OCI-LY1 (cell line): ENCODE measurements around the gene DEFB116.

Source experiments
- H2AFZ ChIP-seq: fragments of 200-600 bp; sonication (generic), shearing (Covaris generic); 2 replicates; pipeline ENCODE4 v1.6.0; 2014; ENCODE audit warnings: antibody characterized with exemption, mild to moderate bottlenecking, low read length
- H3F3A ChIP-seq: fragments of 200-600 bp; sonication (generic), shearing (Covaris generic); 2 replicates; pipeline ENCODE4 v1.6.0; 2014; ENCODE audit warnings: mild to moderate bottlenecking, antibody characterized with exemption, low read length, moderate library complexity; ENCODE audit not compliant: insufficient read depth
- H3K27ac ChIP-seq: fragments of 200-600 bp; sonication (generic); 2 replicates; pipeline ENCODE4 v1.5.1; 2014; ENCODE audit warnings: low read length, mixed run types, mild to moderate bottlenecking, low read depth; ENCODE audit not compliant: poor library complexity, severe bottlenecking
- H3K27me3 ChIP-seq: fragments of 200-600 bp; sonication (generic); 2 replicates; pipeline ENCODE4 v1.6.0; 2014; ENCODE audit warnings: antibody characterized with exemption, mild to moderate bottlenecking, low read length, moderate library complexity; ENCODE audit not compliant: insufficient read depth
- H3K36me3 ChIP-seq: fragments of 200-600 bp; sonication (generic); 2 replicates; pipeline ENCODE4 v1.6.1; 2014; ENCODE audit warnings: mild to moderate bottlenecking, antibody characterized with exemption, low read length, moderate library complexity, mixed read lengths; ENCODE audit not compliant: insufficient read depth
- H3K4me1 ChIP-seq: fragments of 200-600 bp; sonication (generic); 2 replicates; pipeline ENCODE4 v1.5.1; 2014; ENCODE audit warnings: mild to moderate bottlenecking, low read length, moderate library complexity; ENCODE audit not compliant: insufficient read depth, severe bottlenecking
- H3K4me2 ChIP-seq: fragments of 200-600 bp; sonication (generic), shearing (Covaris generic); 2 replicates; pipeline ENCODE4 v1.6.1; 2014; ENCODE audit warnings: low read length
- H3K4me3 ChIP-seq: fragments of 200-600 bp; sonication (generic); 2 replicates; pipeline ENCODE4 v1.5.1; 2014; ENCODE audit warnings: low read length, low read depth, mild to moderate bottlenecking, mixed read lengths; ENCODE audit not compliant: poor library complexity, severe bottlenecking
- H3K79me2 ChIP-seq: fragments of 200-600 bp; shearing (Covaris generic); 2 replicates; pipeline ENCODE4 v1.6.1; 2016; ENCODE audit warnings: mixed run types, low read length, mixed read lengths; ENCODE audit not compliant: insufficient read depth
- H3K9ac ChIP-seq: fragments of 200-600 bp; sonication (generic), shearing (Covaris generic); 2 replicates; pipeline ENCODE4 v1.6.1; 2014; ENCODE audit warnings: mild to moderate bottlenecking, low read length, mixed read lengths
- H3K9me2 ChIP-seq: fragments of 200-600 bp; sonication (generic), shearing (Covaris generic); 2 replicates; pipeline ENCODE4 v1.6.1; 2014; ENCODE audit warnings: low read depth, mild to moderate bottlenecking, low read length, mixed read lengths
- H3K9me3 ChIP-seq: fragments of 200-600 bp; shearing (Covaris generic); 2 replicates; pipeline ENCODE4 v1.6.1; 2014; ENCODE audit warnings: low read length, mixed read lengths
- H4K20me1 ChIP-seq: fragments of 200-600 bp; sonication (generic), shearing (Covaris generic); 2 replicates; pipeline ENCODE4 v1.6.0; 2016; ENCODE audit warnings: mild to moderate bottlenecking, low read length; ENCODE audit not compliant: insufficient read depth
- EZH2 ChIP-seq: fragments of 200-600 bp; sonication (generic), shearing (Covaris generic); IDR thresholded peaks from 2 replicates; pipeline ENCODE4 v1.8.0; 2017; ENCODE audit warnings: borderline replicate concordance, mixed run types, mild to moderate bottlenecking, antibody characterized with exemption, low read length, moderate library complexity, mixed read lengths
- TF ChIP-seq, protein P1 (sequence below): fragments of 200-600 bp; sonication (generic), shearing (Covaris generic); IDR thresholded peaks from 2 replicates; pipeline ENCODE4 v1.5.1; 2017; ENCODE audit warnings: mild to moderate bottlenecking, antibody characterized with exemption, low read length, moderate library complexity, mixed read lengths

The DEFB116 gene, protein sequence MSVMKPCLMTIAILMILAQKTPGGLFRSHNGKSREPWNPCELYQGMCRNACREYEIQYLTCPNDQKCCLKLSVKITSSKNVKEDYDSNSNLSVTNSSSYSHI

GRCh38 chr20:31308535-31309162 is at the start of gene DEFB116:
TSS of gene DEFB116 (minus strand) at chr20:31308585. CDS start at chr20:31308585, 0 bp downstream.
- H3K9ac ChIP-seq = no peak within 1 kb of the TSS
- H3K27me3 ChIP-seq = no peaks in the 10 kb centered on the region
- no peak within 1 kb of the TSS for H3K4me2 ChIP-seq
- H3K36me3 ChIP-seq = no peaks in the 10 kb centered on the region
- H3K9me3 ChIP-seq = no peaks in the 10 kb centered on the region
- no peak within 1 kb of the TSS for H2AFZ ChIP-seq
- H3K79me2 ChIP-seq = no peaks in the 10 kb centered on the region
- H3K9me2 ChIP-seq = no peaks in the 10 kb centered on the region
- H3K4me3 ChIP-seq = no peak within 1 kb of the TSS
- H3K27ac ChIP-seq = no peak within 1 kb of the TSS
- no peaks in the 10 kb centered on the region for H4K20me1 ChIP-seq
- TF ChIP-seq EZH2 = no peak
- TF ChIP-seq, protein P1, sequence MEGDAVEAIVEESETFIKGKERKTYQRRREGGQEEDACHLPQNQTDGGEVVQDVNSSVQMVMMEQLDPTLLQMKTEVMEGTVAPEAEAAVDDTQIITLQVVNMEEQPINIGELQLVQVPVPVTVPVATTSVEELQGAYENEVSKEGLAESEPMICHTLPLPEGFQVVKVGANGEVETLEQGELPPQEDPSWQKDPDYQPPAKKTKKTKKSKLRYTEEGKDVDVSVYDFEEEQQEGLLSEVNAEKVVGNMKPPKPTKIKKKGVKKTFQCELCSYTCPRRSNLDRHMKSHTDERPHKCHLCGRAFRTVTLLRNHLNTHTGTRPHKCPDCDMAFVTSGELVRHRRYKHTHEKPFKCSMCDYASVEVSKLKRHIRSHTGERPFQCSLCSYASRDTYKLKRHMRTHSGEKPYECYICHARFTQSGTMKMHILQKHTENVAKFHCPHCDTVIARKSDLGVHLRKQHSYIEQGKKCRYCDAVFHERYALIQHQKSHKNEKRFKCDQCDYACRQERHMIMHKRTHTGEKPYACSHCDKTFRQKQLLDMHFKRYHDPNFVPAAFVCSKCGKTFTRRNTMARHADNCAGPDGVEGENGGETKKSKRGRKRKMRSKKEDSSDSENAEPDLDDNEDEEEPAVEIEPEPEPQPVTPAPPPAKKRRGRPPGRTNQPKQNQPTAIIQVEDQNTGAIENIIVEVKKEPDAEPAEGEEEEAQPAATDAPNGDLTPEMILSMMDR = no peak
- H3K4me1 ChIP-seq = no peaks in the 10 kb centered on the region
- no peaks in the 10 kb centered on the region for H3F3A ChIP-seq

DNA sequence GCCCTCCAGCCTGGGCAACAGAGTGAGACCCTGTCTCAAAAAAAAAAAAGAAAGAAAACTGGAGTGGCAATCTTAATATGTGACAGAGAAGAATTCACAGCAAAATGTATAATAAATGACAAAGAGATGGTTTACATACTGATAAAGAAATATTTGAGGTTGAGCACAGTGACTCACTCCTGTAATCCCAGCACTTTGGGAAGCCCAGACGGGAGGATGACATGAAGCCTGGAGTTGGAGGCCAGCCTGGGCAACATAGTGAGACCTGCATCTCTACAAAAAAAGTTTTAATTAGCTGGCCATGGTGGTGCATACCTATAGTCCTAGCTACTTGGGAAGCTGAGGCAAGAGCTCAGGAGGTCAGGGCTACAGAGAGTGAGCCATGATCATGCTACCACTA is 47.6 kb upstream of the DEFB116 start:
- no peak for TF ChIP-seq EZH2
- TF ChIP-seq, protein P1 = no peak
- no peak overlapping the region for H3K27ac ChIP-seq
- no peaks in the 10 kb centered on the region for H3K27me3 ChIP-seq
- no peaks in the 10 kb centered on the region for H4K20me1 ChIP-seq
- no peak overlapping the region for H3K4me2 ChIP-seq
- H3K79me2 ChIP-seq = no peaks in the 10 kb centered on the region
- H3F3A ChIP-seq = no peaks in the 10 kb centered on the region
- H3K4me1 ChIP-seq = no peaks in the 10 kb centered on the region
- no peaks in the 10 kb centered on the region for H3K36me3 ChIP-seq
- no peak overlapping the region for H3K9ac ChIP-seq
- no peaks in the 10 kb centered on the region for H3K9me3 ChIP-seq
- H2AFZ ChIP-seq = no peak overlapping the region
- no peak overlapping the region for H3K4me3 ChIP-seq
- no peaks in the 10 kb centered on the region for H3K9me2 ChIP-seq

GRCh38 chr20:31341470-31341869 is 33.1 kb upstream of the DEFB116 start:
- Histone ChIP-seq H3K9ac (no peak overlapping the region), H2AFZ (no peak overlapping the region), H3K36me3 (no peaks in the 10 kb centered on the region), H4K20me1 (no peaks in the 10 kb centered on the region), H3F3A (no peaks in the 10 kb centered on the region), H3K27me3 (no peaks in the 10 kb centered on the region), H3K4me3 (no peak overlapping the region), H3K4me2 (no peak overlapping the region), H3K79me2 (no peaks in the 10 kb centered on the region), H3K27ac (no peak overlapping the region), H3K9me3 (no peaks in the 10 kb centered on the region), H3K9me2 (no peaks in the 10 kb centered on the region), H3K4me1 (no peaks in the 10 kb centered on the region)
- TF ChIP-seq, protein P1 = no peak
- no peak for TF ChIP-seq EZH2
